ENCODE data around the gene MSS51.
"Not testable (repeated sequence)": the region's sequence is repeated elsewhere in the genome, so short reads cannot be mapped to it uniquely, and the experiment has no call there.

Gene MSS51

DNA sequence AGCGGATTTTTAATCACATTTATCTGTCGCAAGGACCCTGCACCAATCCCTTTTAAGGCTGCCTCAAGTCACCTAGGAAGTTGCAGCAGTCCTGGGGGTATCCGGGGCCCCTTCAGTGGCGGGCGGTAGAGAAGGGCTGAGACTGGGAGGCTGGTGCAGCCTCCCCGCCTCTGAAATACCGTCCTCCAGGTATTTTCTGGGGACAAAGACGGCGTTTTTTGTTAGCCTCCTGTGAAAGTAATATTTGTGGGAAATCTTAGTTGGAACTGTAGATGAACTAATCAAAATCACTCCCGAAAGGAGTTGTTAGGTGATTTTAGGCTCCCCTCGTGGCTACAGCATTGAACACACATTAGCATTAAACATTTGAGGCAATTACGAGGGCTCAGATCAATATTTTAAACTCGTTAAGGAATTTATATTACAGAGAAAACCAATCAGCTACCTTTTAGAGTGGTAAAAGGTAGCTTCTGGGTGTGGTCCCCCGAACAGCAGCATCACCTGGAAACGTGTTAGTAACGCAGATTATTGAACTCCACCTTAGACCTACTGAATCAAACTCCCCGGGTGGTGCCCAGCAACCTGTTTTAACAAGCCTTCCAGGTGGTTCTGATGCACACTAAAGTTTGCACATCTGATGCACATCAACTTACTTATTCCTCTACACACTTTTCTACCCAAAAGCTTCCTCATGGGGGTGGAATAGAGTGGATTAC lies 19.0 kb downstream of the MSS51 start:
- DNase-seq (ENCODE audit: low read depth, low spot score): no peak

DNA sequence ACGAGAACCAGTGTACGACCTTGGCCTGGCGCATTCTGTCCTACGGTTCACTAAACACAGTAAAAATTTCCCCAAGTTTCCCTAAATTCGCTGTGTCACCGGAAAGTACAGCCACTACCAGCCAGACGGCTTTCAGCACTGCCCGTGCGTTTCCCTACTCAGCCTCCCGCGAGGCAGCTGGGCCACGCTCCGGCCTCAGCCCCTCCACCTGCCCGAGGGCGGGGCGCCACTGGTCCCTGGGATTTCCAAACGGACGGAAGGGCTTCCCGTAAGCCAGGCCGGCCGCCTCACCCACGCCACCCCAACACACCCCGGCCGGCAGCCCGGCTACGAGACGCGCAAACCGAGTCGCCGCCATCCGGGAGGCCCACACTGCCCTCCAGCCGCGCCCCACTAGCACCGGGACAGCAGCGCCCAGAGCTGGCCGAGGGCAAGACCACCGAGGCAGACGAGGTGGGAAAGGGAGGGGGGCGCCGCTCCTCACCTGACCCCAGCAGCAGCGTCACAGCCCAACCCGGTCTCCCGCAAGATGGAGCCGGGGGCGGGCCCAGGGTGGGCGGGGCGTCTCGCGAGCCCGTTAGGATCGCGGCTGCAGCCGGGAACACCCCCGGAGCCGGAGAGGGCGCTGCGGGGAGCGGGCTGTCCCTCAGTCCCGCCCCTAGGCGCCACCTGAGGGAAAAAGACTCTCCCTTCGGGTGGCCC lies 19.7 kb downstream of the MSS51 start, which contains the start of gene ANXA7:
Gene ANXA7, minus strand, starts transcription at position 531 of the 702 bp plus-strand sequence. CDS start 13,202 bp downstream, outside the sequence.
- peak; percentile 97 for DNase-seq (ENCODE audit: low read depth, low spot score)

DNA sequence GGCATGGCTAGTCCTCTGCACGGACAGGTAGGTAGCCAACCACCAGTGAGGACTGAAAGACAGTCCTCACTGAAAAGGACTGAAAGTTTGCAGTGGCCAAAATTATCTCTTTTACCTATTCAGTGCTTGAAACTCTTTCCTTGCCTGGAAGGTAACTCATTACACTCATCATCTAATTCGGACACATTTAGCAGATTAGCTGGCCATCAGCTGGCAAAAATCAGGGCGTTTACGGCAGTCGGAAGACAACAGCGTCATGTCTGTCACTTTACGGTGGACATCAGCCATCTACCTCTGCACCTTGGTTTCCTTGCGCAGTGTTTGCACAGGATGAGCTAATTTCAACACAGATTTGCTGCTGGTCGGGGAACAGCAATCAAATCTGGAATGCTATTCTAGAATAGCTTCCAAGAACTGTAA lies 20.2 kb downstream of the MSS51 start:
- no peak for DNase-seq (ENCODE audit: low read depth, low spot score)

DNA sequence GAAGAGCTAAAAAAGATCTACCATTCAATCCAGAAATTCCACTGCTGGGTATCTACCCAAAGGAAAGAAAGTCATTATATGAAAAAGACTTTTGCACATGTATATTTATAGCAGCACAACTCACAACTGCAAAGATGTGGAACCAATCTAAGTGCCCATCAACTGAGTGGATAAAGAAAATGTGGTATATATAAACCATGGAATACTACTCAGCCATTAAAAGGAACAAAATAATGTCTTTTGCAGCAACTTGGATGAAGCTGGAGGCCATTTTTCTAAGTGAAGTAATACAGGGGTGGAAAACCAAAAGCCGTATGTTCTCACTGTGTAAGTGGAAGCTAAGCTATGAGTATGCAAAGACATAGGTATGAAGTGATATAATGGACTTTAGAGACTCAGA lies 22.5 kb downstream of the MSS51 start:
- no peak for DNase-seq (ENCODE audit: low read depth, low spot score)

DNA sequence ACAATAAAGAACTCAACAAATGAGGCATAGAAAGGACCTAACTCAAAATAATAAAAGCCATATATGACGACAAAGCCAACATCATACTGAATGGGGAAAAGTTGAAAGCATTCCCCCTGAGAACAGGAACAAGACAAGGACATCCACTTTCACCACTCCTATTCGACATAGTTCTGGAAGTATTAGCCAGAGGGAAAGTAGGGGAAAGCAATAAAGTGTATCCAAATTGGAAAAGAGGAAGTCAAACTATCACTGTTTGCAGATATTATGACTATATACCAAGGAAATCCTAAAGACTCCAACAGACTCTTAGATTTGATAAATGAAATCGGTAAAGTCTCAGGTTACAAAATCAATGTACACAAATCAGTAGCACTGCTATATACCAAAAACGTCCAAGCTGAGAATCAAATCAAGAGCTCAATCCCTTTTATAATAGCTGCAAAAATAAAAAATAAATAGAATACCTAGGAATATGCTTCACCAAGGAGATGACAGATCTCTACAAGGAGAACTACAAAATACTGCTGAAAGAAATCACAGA lies 24.3 kb downstream of the MSS51 start:
- no peak for DNase-seq (ENCODE audit: low read depth, low spot score)

DNA sequence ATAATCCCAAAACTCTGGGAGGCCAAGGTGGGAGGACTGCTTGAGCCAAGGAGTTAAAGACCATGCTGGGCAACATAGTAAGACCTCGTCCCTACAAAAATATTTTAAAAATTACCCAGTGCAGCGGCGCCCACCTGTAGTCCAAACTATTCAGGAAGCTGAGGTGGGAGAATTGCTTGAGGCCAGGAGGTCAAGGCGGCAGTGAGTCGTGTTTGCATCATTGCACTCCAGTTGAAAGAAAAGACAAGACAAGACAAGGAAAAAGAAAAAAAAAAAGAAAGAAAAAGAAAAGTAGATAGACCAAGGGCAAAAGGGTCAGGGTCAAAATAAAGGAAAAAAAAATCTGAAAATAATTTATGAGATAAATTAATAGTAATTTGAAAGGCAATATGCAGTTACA lies 25.3 kb downstream of the MSS51 start:
- no peak for DNase-seq (ENCODE audit: low read depth, low spot score)

DNA sequence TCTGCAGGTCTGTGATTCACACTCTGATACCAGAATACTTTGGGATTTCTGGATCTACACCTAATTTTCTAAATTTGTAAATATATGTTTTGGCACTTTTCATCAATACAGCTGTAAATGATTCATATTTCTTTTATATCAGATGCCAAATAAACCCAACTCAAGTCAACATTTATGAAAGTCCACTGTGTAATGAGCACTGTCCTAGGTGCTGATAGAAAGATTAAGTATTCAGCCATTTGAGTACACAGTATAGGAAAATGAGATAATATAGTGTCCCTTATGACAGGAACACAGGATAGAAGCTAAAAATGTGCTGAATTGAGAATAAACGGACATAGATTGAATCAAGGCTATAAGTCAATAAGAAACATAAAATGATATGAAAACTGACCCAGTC lies 25.9 kb downstream of the MSS51 start:
- no peak for DNase-seq (ENCODE audit: low read depth, low spot score)

DNA sequence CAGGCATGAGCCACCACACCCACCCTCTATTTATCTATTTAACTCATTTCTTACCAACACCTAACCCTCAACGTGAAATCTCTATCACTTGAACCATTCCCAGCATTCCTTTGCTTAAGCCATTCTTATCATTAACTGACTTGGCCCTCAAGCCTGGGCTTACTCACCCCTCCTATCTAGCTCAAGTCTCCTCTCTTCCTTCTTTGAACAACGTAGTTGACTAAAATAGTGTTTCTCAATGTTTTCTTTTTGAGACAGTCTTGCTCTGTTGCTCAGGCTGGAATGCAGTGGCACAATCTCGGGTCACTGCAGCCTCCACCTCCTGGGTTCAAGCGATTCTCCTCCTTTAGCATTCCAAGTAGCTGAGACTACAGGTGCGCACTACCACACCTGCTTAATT lies 26.5 kb downstream of the MSS51 start:
- no peak for DNase-seq (ENCODE audit: low read depth, low spot score)

DNA sequence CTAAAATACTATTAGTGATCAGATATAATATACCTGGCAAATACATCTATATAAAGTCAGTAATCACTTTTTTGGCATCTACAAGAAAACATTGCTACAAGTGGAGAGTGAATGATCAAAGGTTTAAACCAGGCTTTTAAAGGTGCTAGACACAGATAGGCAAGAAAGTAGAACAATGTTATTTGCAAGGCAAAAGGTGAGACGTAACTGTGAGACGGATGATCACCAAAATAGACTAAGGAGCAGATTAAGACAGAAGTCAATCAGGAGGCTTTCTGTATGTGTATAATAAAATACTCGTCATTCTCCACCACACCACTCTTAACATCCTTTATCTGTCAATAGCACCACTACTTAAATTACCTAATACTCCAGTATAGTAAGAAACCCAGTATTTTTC lies 27.8 kb downstream of the MSS51 start:
- DNase-seq (ENCODE audit: low read depth, low spot score): no peak

DNA sequence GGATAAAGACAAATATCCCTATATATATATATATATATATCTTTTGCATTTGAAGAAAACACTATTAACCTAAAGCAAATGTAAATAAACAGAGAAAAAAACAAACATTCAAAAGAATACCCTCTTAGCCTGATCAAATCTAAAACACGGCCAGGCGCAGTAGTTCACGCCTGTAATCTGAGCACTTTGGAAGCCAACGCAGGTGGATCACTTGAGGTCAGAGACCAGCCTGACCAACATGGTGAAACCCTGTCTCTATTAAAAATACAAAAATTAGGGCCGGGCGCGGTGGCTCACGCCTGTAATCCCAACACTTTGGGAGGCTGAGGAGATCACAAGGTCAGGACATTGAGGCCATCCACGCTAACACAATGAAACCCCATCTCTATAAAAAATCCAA lies 28.7 kb downstream of the MSS51 start:
- DNase-seq (ENCODE audit: low read depth, low spot score): no peak

DNA sequence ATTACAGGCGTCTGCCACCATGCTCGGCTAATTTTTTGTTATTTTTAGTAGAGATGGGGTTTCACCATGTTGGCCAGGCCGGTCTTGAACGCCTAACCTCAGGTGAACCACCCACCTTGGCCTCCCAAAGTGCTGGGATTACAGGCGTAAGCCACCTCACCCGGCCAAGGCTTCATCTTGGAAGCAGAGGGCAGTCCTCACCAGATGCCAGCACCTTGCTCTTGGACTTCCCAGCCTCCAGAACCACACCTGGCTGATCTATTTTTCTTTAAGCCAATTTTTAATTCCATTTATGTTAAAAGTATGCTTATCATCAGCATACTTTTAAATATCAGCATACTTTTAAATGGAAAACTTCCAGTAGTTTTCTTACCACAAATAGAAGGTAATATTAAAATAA lies 31.7 kb downstream of the MSS51 start:
- DNase-seq (ENCODE audit: low read depth, low spot score): no peak

DNA sequence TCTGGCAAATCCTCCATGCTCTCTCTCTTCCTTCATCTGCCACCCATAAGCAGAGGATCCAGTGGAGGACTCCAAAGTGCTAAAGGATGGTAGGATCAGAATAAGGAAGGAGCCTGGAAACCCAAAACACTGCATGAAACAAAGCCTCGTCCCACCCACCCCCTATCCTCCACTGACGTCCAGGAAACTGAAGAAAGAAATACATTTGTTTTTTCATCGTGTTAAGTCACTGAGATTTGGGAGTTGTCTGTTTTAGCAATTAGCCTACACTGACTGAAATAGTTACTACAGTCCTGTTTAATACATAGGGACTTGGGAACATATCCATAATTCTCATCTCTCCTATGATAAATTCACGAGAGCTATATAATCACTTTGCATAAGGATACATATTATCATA lies 34.3 kb downstream of the MSS51 start:
- DNase-seq (ENCODE audit: low read depth, low spot score): no peak

DNA sequence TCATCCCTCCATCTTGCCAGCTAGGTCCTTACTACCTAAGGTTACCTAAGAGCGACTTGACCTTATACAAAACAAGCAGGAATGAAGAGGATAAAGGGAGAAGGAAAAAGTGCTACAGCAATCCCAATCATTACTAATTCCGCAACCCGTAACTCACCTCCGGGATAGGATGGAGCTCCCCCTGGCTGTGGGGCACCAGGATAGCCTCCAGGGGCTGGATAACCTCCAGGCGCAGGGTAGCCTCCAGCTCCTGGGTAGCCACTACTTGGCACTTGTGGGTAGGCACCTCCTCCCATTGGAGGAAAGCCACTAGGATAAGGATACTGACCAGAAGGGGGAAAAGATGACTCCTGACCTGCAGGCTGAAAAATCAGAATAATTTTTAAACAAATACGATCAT lies 35.3 kb downstream of the MSS51 start:
- DNase-seq (ENCODE audit: low read depth, low spot score): no peak

DNA sequence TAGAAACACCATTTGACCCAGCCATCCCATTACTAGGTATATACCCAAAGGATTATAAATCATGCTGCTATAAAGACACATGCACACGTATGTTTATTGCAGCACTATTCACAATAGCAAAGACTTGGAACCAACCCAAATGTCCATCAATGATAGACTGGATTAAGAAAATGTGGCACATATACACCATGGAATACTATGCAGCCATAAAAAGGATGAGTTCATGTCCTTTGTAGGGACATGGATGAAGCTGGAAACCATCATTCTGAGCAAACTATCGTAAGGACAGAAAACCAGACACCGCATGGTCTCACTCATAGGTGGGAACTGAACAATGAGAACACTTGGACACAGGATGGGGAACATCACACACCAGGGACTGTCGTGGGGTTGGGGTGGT lies 39.0 kb downstream of the MSS51 start:
- DNase-seq (ENCODE audit: low read depth, low spot score): not testable (repeated sequence)

DNA sequence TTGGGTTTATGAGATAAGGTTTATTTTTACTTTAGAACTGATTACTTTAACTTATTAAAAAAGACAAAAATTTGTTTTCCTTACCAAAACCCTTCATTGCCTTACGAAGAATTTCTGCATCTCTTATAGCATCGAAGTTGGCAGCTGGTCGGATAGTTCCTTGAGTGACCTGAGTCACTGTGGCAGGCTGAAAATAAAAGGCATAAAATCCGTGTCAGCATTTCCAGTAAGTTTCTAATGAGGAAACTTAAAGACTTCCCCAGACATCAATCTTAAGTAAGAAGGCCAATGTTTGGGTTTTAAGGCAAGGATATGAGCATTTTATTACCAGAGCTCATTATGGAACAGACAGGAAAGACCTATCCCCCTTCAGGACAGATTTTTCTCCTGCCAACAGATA lies 45.1 kb downstream of the MSS51 start:
- DNase-seq (ENCODE audit: low read depth, low spot score): no peak

DNA sequence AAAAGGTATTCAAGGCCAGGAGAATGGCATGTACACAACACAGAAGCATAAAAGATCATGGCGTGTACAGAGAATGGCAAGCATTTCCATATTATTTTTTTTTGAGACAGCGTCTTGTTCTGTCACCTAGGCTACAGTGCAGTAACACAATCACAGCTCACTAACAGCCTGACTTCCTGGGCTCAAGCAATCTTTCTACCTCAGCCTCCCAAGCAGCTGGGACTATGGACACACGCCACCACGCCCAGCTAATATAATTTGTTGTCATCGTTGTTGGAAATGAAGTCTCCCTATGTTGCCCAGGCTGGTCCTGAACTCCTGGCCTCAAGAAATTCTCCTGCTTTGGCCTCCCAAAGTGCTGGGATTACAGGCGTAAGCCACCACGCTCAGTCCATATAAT lies 46.8 kb downstream of the MSS51 start:
- no peak for DNase-seq (ENCODE audit: low read depth, low spot score)

DNA sequence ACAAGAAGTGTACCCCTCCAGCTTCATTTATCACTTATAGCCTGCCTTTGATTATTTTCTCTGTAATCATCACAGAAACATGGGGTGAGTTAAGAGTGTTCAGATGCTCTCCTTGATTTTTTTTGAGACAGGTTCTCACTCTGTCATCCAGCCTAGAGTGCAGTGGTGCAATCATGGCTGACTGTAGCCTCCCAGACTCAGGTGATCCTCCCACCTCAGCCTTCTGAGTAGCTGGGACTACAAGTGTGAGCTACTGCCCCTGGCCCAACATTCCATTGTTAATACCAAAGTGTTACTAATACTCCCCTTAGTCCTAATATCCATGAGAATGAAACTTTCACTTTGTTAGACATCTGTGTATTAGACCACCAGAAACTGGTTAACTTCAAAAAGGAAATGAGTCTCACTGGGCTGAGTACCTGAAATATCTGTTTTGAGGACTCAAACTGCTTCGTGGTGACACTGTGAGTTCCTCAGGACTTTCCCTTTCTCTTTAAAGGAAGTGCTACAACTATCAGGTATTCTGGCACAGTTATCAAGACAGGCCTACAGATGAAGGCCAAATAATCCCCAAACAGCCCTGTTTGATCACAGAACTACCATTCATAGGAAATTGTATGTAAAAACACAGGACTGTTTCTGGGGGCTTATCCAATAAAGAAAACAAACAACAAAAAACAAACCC lies 54.2 kb downstream of the MSS51 start:
- no peak for DNase-seq (ENCODE audit: low read depth, low spot score)

DNA sequence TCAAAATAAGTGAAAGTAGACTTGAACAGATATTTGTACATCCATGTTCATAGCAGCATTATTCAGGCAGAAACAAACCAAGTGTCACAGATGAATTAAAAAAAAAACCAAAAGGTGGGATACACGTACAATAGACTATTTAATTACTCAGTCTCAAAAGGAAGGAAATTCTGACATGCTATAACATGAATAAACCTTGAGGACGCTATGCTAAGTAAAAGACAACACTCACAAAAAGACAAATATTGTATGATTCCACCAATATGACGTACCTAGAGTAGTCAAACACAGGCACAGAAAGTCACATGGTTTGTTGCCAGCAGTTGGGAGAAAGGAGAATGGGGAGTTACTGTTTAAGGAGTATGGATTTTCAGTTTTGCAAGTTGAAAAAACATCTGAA lies 56.7 kb downstream of the MSS51 start:
- no peak for DNase-seq (ENCODE audit: low read depth, low spot score)

Measured in astrocyte of the hippocampus (primary cell).